ENCODE results near the gene P4HB.

GRCh38 chr17:81839301-81839700 lies 21.0 kb downstream of the P4HB start:
- TF ChIP-seq PRDM15 (CRISPR knock-in tag; IDR thresholded peaks at IDR 0.05) (no peak), ZBTB33 (IDR thresholded peaks at IDR 0.05) (no peak), ZZZ3 (IDR thresholded peaks at IDR 0.05; ENCODE audit: control insufficient read depth, insufficient read length, low read depth) (no peak), CTCF (IDR thresholded peaks at IDR 0.05 in 2 of 3, conservative IDR thresholded peaks at IDR 0.05 in 1 of 3; ENCODE audit: control insufficient read depth in 2 of 3, extremely low read depth in 1 of 3, insufficient read depth in 1 of 3, low read depth in 3 of 3, low read length in 3 of 3) (no peak), SUPT20H (IDR thresholded peaks at IDR 0.05; ENCODE audit: borderline replicate concordance, control insufficient read depth, low read depth, low read length) (no peak), POLR2A (IDR thresholded peaks at IDR 0.05; ENCODE audit: low read depth, low read length) (no peak), SRF (IDR thresholded peaks at IDR 0.05; ENCODE audit: low read depth in 2 of 2, low read length in 2 of 2) (no peak), BCLAF1 (IDR thresholded peaks at IDR 0.05) (no peak), RCOR1 (conservative IDR thresholded peaks at IDR 0.05; ENCODE audit: low read depth, low read length) (no peak)
